ENCODE data around the gene ZNF672. TPM values are rescaled to one million over a fixed set of nuclear protein-coding genes. Genes with fewer than 3 reads are reported as not detected.

Gene ZNF672
- total and polyA plus RNA-seq, 12 donors, result 16.1 to 44.4 (median 36.7) TPM

GRCh38 chr1:248890549-248891498 is 52.8 kb downstream of the ZNF672 start:
- Histone ChIP-seq H3K27me3 (peaks cover 0 to 5% (median 0%) of the 10 kb centered on the region in 7 donors), H3K9me3 (no peaks in the 10 kb centered on the region), H3K27ac (no peak overlapping the region), H3K4me3 (no peak overlapping the region), H3K36me3 (no peaks in the 10 kb centered on the region), H3K4me1 (peaks cover 0 to 7% (median 0%) of the 10 kb centered on the region in 9 donors)
- WGBS, 2 donors, result 93 to 95% methylated on average over 9 of the region's 9 CpGs
- TF ChIP-seq CTCF (IDR thresholded peaks at IDR 0.05), result no peak
- ATAC-seq (no peak), DNase-seq (no peak)
- intact Hi-C loops (cut with DNase I), result no loop called here

GRCh38 chr1:248891758-248892157 is 53.7 kb downstream of the ZNF672 start:
- no peaks in the 10 kb centered on the region for H3K36me3 ChIP-seq
- WGBS, 2 donors, result 94 to 97% methylated on average over 2 of the region's 2 CpGs
- ATAC-seq (no peak), DNase-seq (no peak)
- TF ChIP-seq CTCF (IDR thresholded peaks at IDR 0.05), result no peak
- no peak overlapping the region for H3K27ac ChIP-seq
- peaks cover 0 to 13% (median 0%) of the 10 kb centered on the region in 7 donors for H3K27me3 ChIP-seq
- H3K4me3 ChIP-seq, result no peak overlapping the region
- peaks cover 0 to 1% (median 0%) of the 10 kb centered on the region in 9 donors for H3K4me1 ChIP-seq
- H3K9me3 ChIP-seq, result no peaks in the 10 kb centered on the region
- intact Hi-C loops (cut with DNase I), result no loop called here

- WGBS, 2 donors, result 79 to 80% methylated on average over 1 of the region's 1 CpG
- Histone ChIP-seq H3K4me3 (no peak overlapping the region), H3K9me3 (no peaks in the 10 kb centered on the region), H3K4me1 (no peaks in the 10 kb centered on the region), H3K27ac (no peak overlapping the region), H3K27me3 (peaks cover 0 to 21% (median 4%) of the 10 kb centered on the region in 7 donors), H3K36me3 (no peaks in the 10 kb centered on the region)
- TF ChIP-seq CTCF (IDR thresholded peaks at IDR 0.05), result no peak
- ATAC-seq, result no peak
- no peak for DNase-seq
- intact Hi-C loops (cut with DNase I), result no loop called here
Measured at GRCh38 chr1:248892590-248892989, 54.6 kb downstream of the ZNF672 start.

DNA sequence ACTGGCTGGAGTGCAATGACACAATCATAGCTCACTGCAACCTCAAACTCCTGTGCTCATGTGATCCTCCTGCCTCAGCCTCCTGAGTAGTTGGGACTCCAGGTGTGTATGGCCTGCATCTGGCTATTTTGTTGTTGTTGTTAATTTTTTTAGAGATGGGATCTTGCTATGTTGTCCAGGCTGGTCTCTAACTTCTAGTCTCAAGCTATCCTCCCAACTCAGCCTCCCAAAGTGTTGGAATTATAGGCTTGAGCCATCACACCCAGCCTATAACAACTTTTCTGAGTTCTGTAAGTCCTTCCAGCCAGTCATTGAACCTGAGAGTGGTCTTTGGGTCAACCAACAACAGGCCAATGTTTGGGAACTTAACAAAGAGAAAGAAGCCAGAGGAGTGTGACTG is 56.8 kb downstream of the ZNF672 start:
- no peaks in the 10 kb centered on the region for H3K9me3 ChIP-seq
- no peaks in the 10 kb centered on the region for H3K4me1 ChIP-seq
- TF ChIP-seq CTCF (IDR thresholded peaks at IDR 0.05), result no peak
- H3K27ac ChIP-seq, result no peak overlapping the region
- H3K36me3 ChIP-seq, result no peaks in the 10 kb centered on the region
- peaks cover 0 to 38% (median 15%) of the 10 kb centered on the region in 7 donors for H3K27me3 ChIP-seq
- no peak overlapping the region for H3K4me3 ChIP-seq
- intact Hi-C loops (cut with DNase I), result no loop called here
- ATAC-seq (no peak), DNase-seq (no peak)
